ENCODE results near the gene FBXO48.
"Not testable (repeated sequence)": the region's sequence is repeated elsewhere in the genome, so short reads cannot be mapped to it uniquely, and the experiment has no call there.

The FBXO48 gene

GRCh38 chr2:68467077-68467960 is at the start of gene FBXO48, which contains the start of gene APLF:
Gene FBXO48 (minus strand): TSS chr2:68467294. CDS start chr2:68465145, 2,149 bp downstream.
Gene APLF (plus strand): TSS chr2:68467585. CDS start chr2:68467732, 147 bp downstream.
- DNase-seq (ENCODE audit: low spot score), result peak; percentile 100

DNA sequence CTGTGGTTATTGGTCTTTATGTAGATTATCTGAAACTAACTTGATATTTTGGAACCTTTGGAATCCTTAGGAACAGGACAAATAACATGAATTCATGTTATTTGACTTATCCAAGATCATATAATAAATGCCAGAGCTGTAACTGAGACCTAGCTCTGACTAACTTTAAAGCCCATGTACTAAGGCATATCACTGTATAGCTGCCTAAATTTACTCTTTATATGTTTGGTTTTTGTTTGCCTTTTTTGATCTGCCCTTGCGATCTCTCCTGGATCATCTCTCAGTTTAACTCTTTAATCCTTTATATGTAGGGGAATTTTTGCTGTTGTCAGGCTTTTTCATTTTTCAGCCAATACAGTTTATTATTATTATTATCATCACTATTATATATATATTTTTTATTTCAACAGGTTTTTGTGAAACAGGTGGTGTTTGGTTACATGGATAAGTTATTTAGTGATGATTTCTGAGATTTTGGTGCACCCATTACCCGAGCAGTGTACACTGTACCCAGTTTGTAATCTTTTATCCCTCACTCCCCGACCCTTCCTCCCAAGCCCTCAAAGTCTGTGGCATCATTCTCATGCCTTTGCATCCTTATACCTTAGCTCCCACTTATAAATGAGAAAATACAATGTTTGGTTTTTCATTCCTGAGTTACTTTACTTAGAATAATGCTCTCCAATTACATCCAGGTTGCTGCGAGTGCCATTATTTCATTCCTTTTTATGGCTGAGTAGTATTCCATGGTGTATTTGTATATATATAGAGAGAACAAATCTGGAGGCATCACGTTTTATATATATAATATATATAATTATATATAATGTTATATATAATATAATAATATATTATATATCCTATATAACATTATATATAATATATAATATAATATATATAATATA is 49.2 kb upstream of the FBXO48 start:
- DNase-seq (ENCODE audit: low spot score), result no peak

- DNase-seq (ENCODE audit: low spot score), result no peak
These were observed 47.3 kb upstream of the FBXO48 start for GRCh38 chr2:68514316-68514929.

DNA sequence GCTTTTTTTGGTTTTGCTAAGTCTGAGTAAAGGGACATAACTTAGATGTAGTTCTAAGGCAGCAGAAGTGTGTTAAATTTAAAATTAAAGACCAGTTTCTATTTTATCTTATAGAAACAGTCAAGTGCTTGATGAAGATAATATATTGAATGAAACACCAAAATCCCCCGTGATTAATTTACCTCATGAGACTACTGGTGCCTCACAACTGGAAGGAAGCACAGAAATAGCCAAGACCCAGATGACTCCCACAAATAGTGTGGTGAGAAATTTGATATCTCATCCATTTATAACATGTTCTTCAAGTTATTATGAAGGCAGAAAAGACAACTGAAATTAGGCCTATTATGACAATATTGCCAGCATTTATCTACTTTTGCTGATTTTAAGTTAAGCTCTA is 45.9 kb upstream of the FBXO48 start:
- no peak for DNase-seq (ENCODE audit: low spot score)

GRCh38 chr2:68512326-68512725 is 45.2 kb upstream of the FBXO48 start:
- no peak for DNase-seq (ENCODE audit: low spot score)

DNA sequence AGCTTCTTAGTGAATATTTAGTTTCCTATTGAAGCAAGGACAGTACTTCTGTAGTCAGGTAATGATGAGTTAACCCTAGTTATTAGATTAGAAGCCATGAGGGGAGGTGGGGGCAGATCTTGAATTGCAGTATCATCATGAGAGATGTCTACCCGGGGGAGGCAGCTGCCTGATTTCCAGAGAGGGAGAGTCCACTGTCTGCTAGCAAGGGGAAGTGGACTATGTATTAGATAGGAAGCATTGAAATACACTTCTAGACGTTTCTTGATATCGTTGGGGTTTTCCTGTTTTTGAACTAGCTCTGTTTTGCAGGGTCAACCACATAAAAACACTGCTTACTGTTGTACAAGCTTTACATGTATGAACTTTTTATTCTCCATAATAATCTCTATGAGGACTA is 39.1 kb upstream of the FBXO48 start:
- no peak for DNase-seq (ENCODE audit: low spot score)

GRCh38 chr2:68505603-68506159 is 38.6 kb upstream of the FBXO48 start:
- no peak for DNase-seq (ENCODE audit: low spot score)

- DNase-seq (ENCODE audit: low spot score), result no peak
These were observed 34.7 kb upstream of the FBXO48 start for GRCh38 chr2:68501768-68502167.

- no peak for DNase-seq (ENCODE audit: low spot score)
These were observed 33.6 kb upstream of the FBXO48 start for GRCh38 chr2:68500649-68501048.

GRCh38 chr2:68499133-68499532 is 32.0 kb upstream of the FBXO48 start:
- no peak for DNase-seq (ENCODE audit: low spot score)

GRCh38 chr2:68491582-68491981 is 24.5 kb upstream of the FBXO48 start:
- no peak for DNase-seq (ENCODE audit: low spot score)

DNA sequence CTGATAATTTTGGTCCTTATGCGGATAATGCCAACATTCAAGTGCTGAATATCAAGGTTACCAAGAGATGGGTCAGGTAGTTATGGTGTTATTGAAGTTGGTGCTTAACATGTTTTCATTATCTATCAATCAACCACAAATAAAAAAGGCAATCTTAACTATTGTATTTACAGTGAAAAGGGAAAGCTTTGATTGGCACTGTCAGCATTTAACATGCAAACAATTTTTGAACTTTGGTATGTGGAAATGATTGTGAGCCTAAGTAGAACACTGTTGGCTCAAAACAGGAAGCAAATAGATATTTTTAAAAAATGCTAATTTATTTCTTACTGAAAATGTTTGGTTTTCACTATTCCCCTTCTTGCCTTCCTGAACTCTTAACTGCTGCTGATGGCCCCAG is 22.2 kb upstream of the FBXO48 start:
- DNase-seq (ENCODE audit: low spot score), result no peak

GRCh38 chr2:68488605-68489004 is 21.5 kb upstream of the FBXO48 start:
- DNase-seq (ENCODE audit: low spot score), result not testable (repeated sequence)

GRCh38 chr2:68487773-68488355 is 20.8 kb upstream of the FBXO48 start:
- peak; percentile 46 for DNase-seq (ENCODE audit: low spot score)

DNA sequence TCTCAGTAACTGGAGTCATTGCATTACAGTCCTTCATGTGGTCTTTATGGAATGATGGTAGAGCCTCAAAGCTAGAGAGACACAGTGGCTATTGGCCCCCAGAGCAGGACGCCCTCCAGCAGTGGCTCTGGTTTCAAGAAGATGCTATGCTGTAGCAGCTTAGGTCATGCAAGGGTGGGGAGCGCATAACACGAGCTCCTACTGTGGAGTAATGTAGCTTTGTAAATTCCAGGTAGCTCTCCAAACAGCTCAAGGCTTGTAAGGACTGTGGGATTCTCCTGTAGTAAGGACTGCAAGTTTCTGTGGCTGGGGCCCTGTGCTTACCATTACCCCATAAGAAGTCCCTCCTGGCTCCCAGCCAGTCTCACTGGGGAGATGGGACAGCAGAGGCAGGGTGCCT is 15.9 kb upstream of the FBXO48 start:
- DNase-seq (ENCODE audit: low spot score), result no peak

DNA sequence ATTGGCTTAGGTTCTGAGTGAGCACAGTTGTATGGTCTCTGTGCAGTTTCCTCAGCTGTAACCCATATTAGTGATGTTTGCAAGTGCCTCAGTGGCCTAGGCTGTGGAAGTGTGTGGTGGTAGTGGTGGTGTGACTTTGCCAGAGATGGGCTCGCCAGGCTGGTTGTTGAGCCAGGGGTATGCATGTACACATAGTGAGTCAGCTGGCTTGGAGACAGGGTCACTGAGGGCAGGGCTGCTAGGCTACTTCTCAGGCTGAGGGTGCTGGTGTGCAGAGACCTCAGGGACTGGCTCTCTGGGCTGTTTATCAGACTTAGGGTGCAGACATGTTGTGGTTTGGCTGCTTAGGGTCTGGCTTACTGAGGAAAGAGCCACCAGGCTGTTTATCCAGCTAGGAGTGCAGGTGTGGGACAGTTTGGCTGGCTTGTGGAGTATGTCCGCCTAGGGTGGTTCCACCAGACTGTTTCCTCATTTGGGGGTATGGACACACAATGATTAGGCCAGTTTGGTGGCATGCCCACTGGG is 15.3 kb upstream of the FBXO48 start:
- no peak for DNase-seq (ENCODE audit: low spot score)

DNA sequence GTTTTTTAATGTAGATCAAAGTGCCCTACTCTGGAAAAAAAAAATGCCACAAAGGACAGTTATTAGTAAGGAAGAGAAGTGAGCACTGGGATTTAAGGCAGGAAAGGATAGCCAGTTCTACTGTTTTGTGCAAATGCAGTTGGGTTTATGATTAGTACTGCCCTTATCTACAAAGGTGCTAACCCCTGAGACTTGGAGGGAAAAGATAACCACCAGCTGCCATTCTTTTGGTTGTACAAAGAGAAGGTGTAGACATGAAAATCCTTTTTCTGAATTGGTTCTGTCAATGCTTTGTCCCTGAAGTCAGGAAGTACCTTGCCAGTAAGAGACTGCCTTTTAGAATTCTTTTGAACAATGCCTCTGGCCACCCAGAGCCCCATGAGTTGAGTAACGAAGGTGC is 11.6 kb upstream of the FBXO48 start:
- no peak for DNase-seq (ENCODE audit: low spot score)

DNA sequence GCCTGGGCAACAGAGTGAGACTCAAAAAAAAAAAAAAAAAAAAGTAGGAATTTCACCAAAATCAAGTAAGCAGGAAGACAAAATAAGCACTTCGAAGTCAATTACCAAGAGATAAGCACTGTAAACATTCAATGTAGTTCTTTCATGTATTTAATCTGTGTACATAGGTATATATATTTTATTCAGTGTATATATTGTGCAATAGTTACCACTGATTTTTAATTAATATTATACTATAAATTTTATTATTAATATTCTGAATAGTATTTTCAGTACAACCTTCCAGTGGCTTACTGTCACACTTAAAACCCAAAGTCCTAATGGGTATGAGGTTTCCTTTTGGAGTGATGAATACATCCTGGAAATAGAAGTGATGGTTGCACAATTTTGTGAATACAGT is 9.4 kb upstream of the FBXO48 start:
- no peak for DNase-seq (ENCODE audit: low spot score)

- DNase-seq (ENCODE audit: low spot score), result no peak
These were observed 8.5 kb upstream of the FBXO48 start for GRCh38 chr2:68475576-68475975.

- DNase-seq (ENCODE audit: low spot score), result no peak
These were observed 8.0 kb upstream of the FBXO48 start for GRCh38 chr2:68475110-68475509.

DNA sequence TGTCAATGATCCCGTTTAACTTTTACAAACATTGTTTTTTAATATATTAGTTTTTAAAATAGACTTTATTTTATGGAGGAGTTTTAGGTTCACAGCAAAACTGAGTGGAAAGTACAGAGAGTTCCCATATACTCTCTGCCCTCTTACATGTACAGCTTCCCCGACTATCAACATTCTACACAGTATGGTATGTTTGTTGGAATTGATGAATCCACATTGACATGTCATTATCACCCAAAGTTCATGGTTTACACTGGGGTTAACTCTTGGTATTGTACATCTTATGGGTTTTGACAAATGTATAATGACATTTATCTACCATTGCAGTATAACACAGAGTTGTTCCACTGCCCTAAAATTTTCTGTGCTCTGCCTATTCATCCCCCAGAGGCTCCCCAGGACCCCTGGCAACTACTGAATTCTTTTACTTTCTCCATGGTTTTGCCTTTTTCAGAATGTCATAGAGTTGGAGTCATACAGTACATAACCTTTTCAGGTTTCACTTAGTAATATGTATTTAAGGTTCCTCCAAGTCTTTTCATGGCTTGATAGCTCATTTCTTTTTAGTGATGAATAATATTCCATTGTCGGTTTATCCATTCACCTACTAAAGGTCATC is 5.8 kb upstream of the FBXO48 start:
- no peak for DNase-seq (ENCODE audit: low spot score)

Data from hematopoietic multipotent progenitor cell treated with erythropoietin and hydrocortisone succinate and interleukin-3 and kit ligand, for 15 days (in vitro differentiated cells).